Measurements from ENCODE around the gene FBXW11.

FBXW11 gene

GRCh38 chr5:171968531-171968930, 37.9 kb downstream of the FBXW11 start:
- peak in 1 of 2 experiments; percentile 28 for DNase-seq (ENCODE audit: low read depth in 1 of 2, low spot score in 1 of 2)
- no peaks in the 10 kb centered on the region for H3K27me3 ChIP-seq (ENCODE audit: insufficient read depth, poor library complexity, severe bottlenecking)
- TF ChIP-seq SPI1 (IDR thresholded peaks at IDR 0.05; ENCODE audit: borderline replicate concordance, low read depth) = peak; percentile 45; the same call in 1 of the 2 replicates
- TF ChIP-seq REST (IDR thresholded peaks at IDR 0.05; ENCODE audit: insufficient replicate concordance, low read depth) = no peak
- no peak for TF ChIP-seq CTCF (IDR thresholded peaks at IDR 0.05; ENCODE audit: insufficient read depth, low read length)
- no peak overlapping the region for H3K27ac ChIP-seq (replicated peaks)
- H3K4me3 ChIP-seq (replicated peaks; ENCODE audit: insufficient read depth, low read length) = no peak overlapping the region

GRCh38 chr5:171966964-171967363, 39.5 kb downstream of the FBXW11 start:
- DNase-seq (ENCODE audit: low read depth in 1 of 2, low spot score in 1 of 2) = no peak
- TF ChIP-seq SPI1 (IDR thresholded peaks at IDR 0.05; ENCODE audit: borderline replicate concordance, low read depth) (no peak), CTCF (IDR thresholded peaks at IDR 0.05; ENCODE audit: insufficient read depth, low read length) (no peak), GABPA (IDR thresholded peaks at IDR 0.05; ENCODE audit: low read depth) (no peak), REST (IDR thresholded peaks at IDR 0.05; ENCODE audit: insufficient replicate concordance, low read depth) (no peak), POLR2AphosphoS5 (IDR thresholded peaks at IDR 0.05; ENCODE audit: low read depth) (no peak)
- Histone ChIP-seq H3K27me3 (ENCODE audit: insufficient read depth, poor library complexity, severe bottlenecking) (no peaks in the 10 kb centered on the region), H3K4me3 (replicated peaks; ENCODE audit: insufficient read depth, low read length) (no peak overlapping the region), H3K27ac (replicated peaks) (no peak overlapping the region)

- DNase-seq (ENCODE audit: low read depth in 1 of 2, low spot score in 1 of 2) = no peak
- TF ChIP-seq REST (IDR thresholded peaks at IDR 0.05; ENCODE audit: insufficient replicate concordance, low read depth) (no peak), POLR2AphosphoS5 (IDR thresholded peaks at IDR 0.05; ENCODE audit: low read depth) (no peak), GABPA (IDR thresholded peaks at IDR 0.05; ENCODE audit: low read depth) (no peak), CTCF (IDR thresholded peaks at IDR 0.05; ENCODE audit: insufficient read depth, low read length) (no peak), SPI1 (IDR thresholded peaks at IDR 0.05; ENCODE audit: borderline replicate concordance, low read depth) (no peak)
- Histone ChIP-seq H3K27ac (replicated peaks) (peak overlapping the region; percentile 39), H3K4me3 (replicated peaks; ENCODE audit: insufficient read depth, low read length) (no peak overlapping the region), H3K27me3 (ENCODE audit: insufficient read depth, poor library complexity, severe bottlenecking) (no peaks in the 10 kb centered on the region)
These were observed 40.2 kb downstream of the FBXW11 start for GRCh38 chr5:171966270-171966669.
